OCI-LY3 (cell line): ENCODE measurements around the gene COL4A6.

ENCODE experiments used
- CTCF ChIP-seq: fragments of 200-600, 300-600 bp; sonication (generic); IDR thresholded peaks from 2 replicates; pipeline ENCODE4 v1.5.1; 2014; ENCODE audit warnings: antibody characterized with exemption, low read length, low read depth
- EZH2phosphoT487 ChIP-seq: fragments of 200-600 bp; shearing (Covaris generic); IDR thresholded peaks from 2 replicates; pipeline ENCODE4 v1.6.1; 2018; ENCODE audit warnings: antibody characterized with exemption, mixed run types, low read depth

GRCh38 chrX:108348525-108348924, 89.7 kb downstream of the COL4A6 start:
- TF ChIP-seq CTCF (no peak), EZH2phosphoT487 (no peak)
